ENCODE data around the gene PARD3B. TPM values are rescaled to one million over a fixed set of nuclear protein-coding genes. Genes with fewer than 3 reads are reported as not detected.

Gene PARD3B
- total and polyA plus RNA-seq, 2 of the 13 experiments (the other 11 are each of a cell fraction or from before 2014, with no cell fraction given), result 0.71 to 2.3 TPM

DNA sequence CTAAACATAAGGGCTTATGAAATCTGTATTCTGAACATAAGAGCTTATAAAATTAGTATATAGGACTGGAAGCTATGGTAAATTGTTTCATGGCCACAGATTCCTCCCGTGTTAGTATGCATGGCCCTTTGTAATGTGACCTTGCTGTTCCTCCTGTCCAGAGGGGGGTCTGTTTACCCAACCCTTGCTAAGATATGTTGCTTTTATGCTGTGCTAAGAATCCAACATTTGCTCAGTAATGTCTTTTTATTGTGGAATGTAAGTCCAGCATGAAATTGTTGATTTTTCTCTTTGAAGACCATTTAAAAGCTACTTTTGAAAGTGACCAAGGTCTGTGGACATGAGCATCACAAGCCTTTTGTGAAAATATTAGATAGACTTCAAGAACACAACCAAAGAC, 485.4 kb downstream of the PARD3B start (continued):
- TF ChIP-seq, protein P1, sequence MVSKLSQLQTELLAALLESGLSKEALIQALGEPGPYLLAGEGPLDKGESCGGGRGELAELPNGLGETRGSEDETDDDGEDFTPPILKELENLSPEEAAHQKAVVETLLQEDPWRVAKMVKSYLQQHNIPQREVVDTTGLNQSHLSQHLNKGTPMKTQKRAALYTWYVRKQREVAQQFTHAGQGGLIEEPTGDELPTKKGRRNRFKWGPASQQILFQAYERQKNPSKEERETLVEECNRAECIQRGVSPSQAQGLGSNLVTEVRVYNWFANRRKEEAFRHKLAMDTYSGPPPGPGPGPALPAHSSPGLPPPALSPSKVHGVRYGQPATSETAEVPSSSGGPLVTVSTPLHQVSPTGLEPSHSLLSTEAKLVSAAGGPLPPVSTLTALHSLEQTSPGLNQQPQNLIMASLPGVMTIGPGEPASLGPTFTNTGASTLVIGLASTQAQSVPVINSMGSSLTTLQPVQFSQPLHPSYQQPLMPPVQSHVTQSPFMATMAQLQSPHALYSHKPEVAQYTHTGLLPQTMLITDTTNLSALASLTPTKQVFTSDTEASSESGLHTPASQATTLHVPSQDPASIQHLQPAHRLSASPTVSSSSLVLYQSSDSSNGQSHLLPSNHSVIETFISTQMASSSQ (IDR thresholded peaks at IDR 0.05; ENCODE audit: low read depth), result no peak
- TF ChIP-seq, protein P1 (CRISPR knock-in tag; IDR thresholded peaks at IDR 0.05; ENCODE audit: borderline replicate concordance), result peak; percentile 63; the same call in 1 of the 2 replicates
- TF ChIP-seq SMC3 (IDR thresholded peaks at IDR 0.05; ENCODE audit: low read length) (no peak), ZNF331 (CRISPR knock-in tag; IDR thresholded peaks at IDR 0.05) (peak; percentile 42; the same call in 1 of the 2 replicates), ISL2 (CRISPR knock-in tag; IDR thresholded peaks at IDR 0.05) (peak; percentile 92), HNF4A (CRISPR knock-in tag; IDR thresholded peaks at IDR 0.05) (peak; percentile 10; the same call in 1 of the 2 replicates), CBFB (CRISPR knock-in tag; IDR thresholded peaks at IDR 0.05) (no peak), TCF7 (IDR thresholded peaks at IDR 0.05; ENCODE audit: low read depth) (peak; percentile 69), DRAP1 (CRISPR knock-in tag; IDR thresholded peaks at IDR 0.05) (no peak), HOMEZ (CRISPR knock-in tag; IDR thresholded peaks at IDR 0.05; ENCODE audit: low read depth) (peak; percentile 77; the same call in 1 of the 2 replicates), HMGXB4 (CRISPR knock-in tag; IDR thresholded peaks at IDR 0.05; ENCODE audit: borderline replicate concordance in 1 of 2, low read depth in 1 of 2) (no peak), SALL1 (CRISPR knock-in tag; IDR thresholded peaks at IDR 0.05) (peak; percentile 27; the same call in 1 of the 2 replicates), NCOA2 (CRISPR knock-in tag; IDR thresholded peaks at IDR 0.05) (peak; percentile 81), PATZ1 (CRISPR knock-in tag; IDR thresholded peaks at IDR 0.05) (peak; percentile 31; the same call in 1 of the 2 replicates), TEF (CRISPR knock-in tag; IDR thresholded peaks at IDR 0.05) (no peak), CENPX (CRISPR knock-in tag; IDR thresholded peaks at IDR 0.05) (no peak)
- TF ChIP-seq, protein P2, sequence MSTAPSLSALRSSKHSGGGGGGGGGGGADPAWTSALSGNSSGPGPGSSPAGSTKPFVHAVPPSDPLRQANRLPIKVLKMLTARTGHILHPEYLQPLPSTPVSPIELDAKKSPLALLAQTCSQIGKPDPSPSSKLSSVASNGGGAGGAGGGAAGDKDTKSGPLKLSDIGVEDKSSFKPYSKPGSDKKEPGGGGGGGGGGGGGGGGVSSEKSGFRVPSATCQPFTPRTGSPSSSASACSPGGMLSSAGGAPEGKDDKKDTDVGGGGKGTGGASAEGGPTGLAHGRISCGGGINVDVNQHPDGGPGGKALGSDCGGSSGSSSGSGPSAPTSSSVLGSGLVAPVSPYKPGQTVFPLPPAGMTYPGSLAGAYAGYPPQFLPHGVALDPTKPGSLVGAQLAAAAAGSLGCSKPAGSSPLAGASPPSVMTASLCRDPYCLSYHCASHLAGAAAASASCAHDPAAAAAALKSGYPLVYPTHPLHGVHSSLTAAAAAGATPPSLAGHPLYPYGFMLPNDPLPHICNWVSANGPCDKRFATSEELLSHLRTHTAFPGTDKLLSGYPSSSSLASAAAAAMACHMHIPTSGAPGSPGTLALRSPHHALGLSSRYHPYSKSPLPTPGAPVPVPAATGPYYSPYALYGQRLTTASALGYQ (CRISPR knock-in tag; IDR thresholded peaks at IDR 0.05), result peak; percentile 25; the same call in 1 of the 2 replicates

All from HepG2 (cell line).